VCaP (cell line): ENCODE measurements around the gene PGAP6.

Source experiments
- H3K27ac ChIP-seq: fragments of 450-650 bp; 2 replicates; pipeline ENCODE4 v1.5.1; 2017
- CTCF ChIP-seq: fragments of 450-650 bp; conservative IDR thresholded peaks from 2 replicates; pipeline ENCODE4 v1.5.1; 2017; ENCODE audit warnings: mild to moderate bottlenecking, moderate library complexity

PGAP6 gene

GRCh38 chr16:321532-321931, 60.2 kb downstream of the PGAP6 start:
- H3K27ac ChIP-seq = no peak overlapping the region
- no peak for TF ChIP-seq CTCF
